Thyroid gland (tissue), 4 donors: ENCODE measurements around the gene KLF3. TPM values are rescaled to one million over a fixed set of nuclear protein-coding genes. Genes with fewer than 3 reads are reported as not detected.
A peak's percentile ranks its signal among the peaks of the same experiment; 100 is the strongest.

Experiments
- DNase-seq, 2 donors: peaks; one replicate each; pipeline ENCODE4 v3.0.0-alpha.2; 2019
- H3K27ac ChIP-seq, 3 donors: fragments of 200-600 bp; sonication (generic); 1 replicate in 2 of 3; 2 replicates in 1 of 3; pipeline ENCODE4 v1.5.1; 2016 to 2019; ENCODE audit warnings: mild to moderate bottlenecking in 1 of 3, moderate library complexity in 1 of 3
- H3K27me3 ChIP-seq: fragments of 200-600 bp; sonication (generic); one replicate; pipeline ENCODE4 v1.5.1; 2019
- H3K36me3 ChIP-seq, 2 donors: fragments of 200-600 bp; sonication (generic); one replicate each; pipeline ENCODE4 v1.5.1; 2016 to 2019
- H3K4me1 ChIP-seq, 2 donors: fragments of 200-600 bp; sonication (generic); one replicate each; pipeline ENCODE4 v1.5.1; 2017 to 2019
- H3K4me3 ChIP-seq, 3 donors: fragments of 200-600 bp; sonication (generic); replicated peaks in 1 of 3; 1 replicate in 2 of 3; 2 replicates in 1 of 3; pipeline ENCODE4 v1.5.1; 2016; ENCODE audit warnings: mild to moderate bottlenecking in 1 of 3
- H3K9me3 ChIP-seq: fragments of 200-600 bp; sonication (generic); one replicate; pipeline ENCODE4 v1.5.1; 2017
- CTCF ChIP-seq, 6 experiments: fragments of 200-600 bp in 3 of 6; fragments of 450-650 bp in 3 of 6; sonication (generic) in 3 of 6; IDR thresholded peaks; one replicate each; pipeline ENCODE4 v1.5.1; 2016 to 2019; ENCODE audit warnings: antibody characterized with exemption in 6 of 6, mild to moderate bottlenecking in 2 of 6, inconsistent platforms in 1 of 6, moderate library complexity in 1 of 6
- POLR2A ChIP-seq, 2 donors: fragments of 450-650 bp; IDR thresholded peaks; one replicate each; pipeline ENCODE4 v1.6.1; 2017; ENCODE audit warnings: antibody characterized with exemption in 2 of 2, mild to moderate bottlenecking in 2 of 2, moderate library complexity in 1 of 2
- WGBS, 2 donors: methylation state at CpG; one replicate each; pipeline ENCODE4 v1.1.5; 2017; 5-methylcytosine and 5-hydroxymethylcytosine counted together
- intact Hi-C: fragments of 100-400 bp; cut with DNase I; formaldehyde crosslinking; loops from one replicate; pipeline ENCODE4 v1.15.1; 2023
- total RNA-seq, 4 donors: library from RNA; depleted of rRNA; stranded (reverse); fragments of >200 nt; gene quantifications; one replicate each; pipeline ENCODE4 v1.2.3, GENCODE V29; 2016

Gene KLF3
- total RNA-seq, 4 donors from 2014 or later = 60.4 to 71.2 (median 64.8) TPM

GRCh38 chr4:38724475-38724808 is 60.4 kb downstream of the KLF3 start:
- H3K9me3 ChIP-seq = no peaks in the 10 kb centered on the region
- no peak for DNase-seq
- WGBS, 2 donors = 95 to 98% methylated on average over 3 of the region's 3 CpGs
- no peak overlapping the region for H3K4me3 ChIP-seq
- H3K4me1 ChIP-seq = peaks cover 9 to 12% of the 10 kb centered on the region in 2 donors
- H3K27ac ChIP-seq = no peak overlapping the region
- no peaks in the 10 kb centered on the region for H3K27me3 ChIP-seq
- TF ChIP-seq POLR2A (IDR thresholded peaks at IDR 0.05) (no peak), CTCF (IDR thresholded peaks at IDR 0.05) (no peak)
- H3K36me3 ChIP-seq = no peaks in the 10 kb centered on the region
- intact Hi-C loops = no loop called here

GRCh38 chr4:38728631-38729141 is 64.7 kb downstream of the KLF3 start:
- H3K27ac ChIP-seq = peak overlapping the region; percentile 25 to 56 (median 41)
- intact Hi-C loops = no loop called here
- 47 to 48% methylated on average over 4 of the region's 4 CpGs for WGBS, 2 donors

GRCh38 chr4:38730493-38730829 is 66.5 kb downstream of the KLF3 start:
- Histone ChIP-seq H3K36me3 (no peaks in the 10 kb centered on the region), H3K4me3 (no peak overlapping the region), H3K27me3 (no peaks in the 10 kb centered on the region), H3K4me1 (peaks cover 9 to 27% of the 10 kb centered on the region in 2 donors), H3K27ac (no peak overlapping the region), H3K9me3 (no peaks in the 10 kb centered on the region)
- intact Hi-C loops = loop anchor here (5.0 to 10.0 kb wide), 3 partner anchors 406 to 666 kb away; no protein-coding TSS in a partner anchor
- 95% methylated on average over 4 of the region's 4 CpGs for WGBS, 2 donors
- no peak for TF ChIP-seq CTCF (IDR thresholded peaks at IDR 0.05)
- no peak for TF ChIP-seq POLR2A (IDR thresholded peaks at IDR 0.05)
- DNase-seq = no peak

More at GRCh38 chr4:38728631-38729141, 64.7 kb downstream of the KLF3 start:
- peak; percentile 60 to 64 for DNase-seq
- Histone ChIP-seq H3K4me3 (no peak overlapping the region), H3K36me3 (no peaks in the 10 kb centered on the region), H3K4me1 (peaks cover 9 to 20% of the 10 kb centered on the region in 2 donors), H3K27me3 (no peaks in the 10 kb centered on the region), H3K9me3 (no peaks in the 10 kb centered on the region)
- TF ChIP-seq POLR2A (IDR thresholded peaks at IDR 0.05) = no peak
- peak in 3 of 6 experiments; percentile 5 to 26 (median 18) for TF ChIP-seq CTCF (IDR thresholded peaks at IDR 0.05)

- Histone ChIP-seq H3K36me3 (no peaks in the 10 kb centered on the region), H3K27me3 (no peaks in the 10 kb centered on the region), H3K27ac (no peak overlapping the region), H3K9me3 (no peaks in the 10 kb centered on the region), H3K4me1 (peaks cover 9 to 27% of the 10 kb centered on the region in 2 donors), H3K4me3 (no peak overlapping the region)
- WGBS, 2 donors = 36 to 39% methylated on average over 20 to 23 of the region's 23 CpGs
- TF ChIP-seq CTCF (IDR thresholded peaks at IDR 0.05) (peak; percentile 72 to 90 (median 82)), POLR2A (IDR thresholded peaks at IDR 0.05) (no peak)
- peak; percentile 73 to 82 for DNase-seq
- intact Hi-C loops = loop anchor here (5.0 to 10.0 kb wide), 3 partner anchors 406 to 666 kb away; no protein-coding TSS in a partner anchor
Measured at GRCh38 chr4:38730830-38731646, 67.0 kb downstream of the KLF3 start.

GRCh38 chr4:38733663-38734062 is 69.7 kb downstream of the KLF3 start:
- H3K27me3 ChIP-seq = no peaks in the 10 kb centered on the region
- H3K36me3 ChIP-seq = no peaks in the 10 kb centered on the region
- no peak overlapping the region for H3K27ac ChIP-seq
- DNase-seq = no peak
- WGBS, 2 donors = 95 to 97% methylated on average over 2 of the region's 2 CpGs
- peaks cover 5 to 20% of the 10 kb centered on the region in 2 donors for H3K4me1 ChIP-seq
- H3K9me3 ChIP-seq = no peaks in the 10 kb centered on the region
- intact Hi-C loops = loop anchor here (5.0 to 10.0 kb wide), 3 partner anchors 409 to 669 kb away; no protein-coding TSS in a partner anchor
- TF ChIP-seq POLR2A (IDR thresholded peaks at IDR 0.05) (no peak), CTCF (IDR thresholded peaks at IDR 0.05) (no peak)
- H3K4me3 ChIP-seq = no peak overlapping the region
